PC-9 (cell line): Measurements from ENCODE around the gene C1orf232. TPM values are rescaled to one million over a fixed set of nuclear protein-coding genes. Genes with fewer than 3 reads are reported as not detected.

ENCODE experiments used
- BruUV-seq: library from RNA; stranded (reverse); fragments of 400-500 nt; replicated peaks from 2 replicates; lab custom pipeline; 2021; lab: Mats Ljungman, UMichigan
- CTCF ChIA-PET: fragments of 300-600 bp; sonication (Branson Sonifier 250); formaldehyde crosslinking; loops from one replicate; lab custom pipeline; 2022; ENCODE audit warnings: antibody characterized with exemption; lab: Charles Lee
- POLR2A ChIA-PET: fragments of 300-600 bp; sonication (Branson Sonifier 250); formaldehyde crosslinking; loops from one replicate; lab custom pipeline; 2022; ENCODE audit warnings: antibody characterized with exemption; ENCODE audit not compliant: unreplicated experiment; lab: Charles Lee
- DNase-seq, 2 experiments: peaks; one replicate each; pipeline versions ENCODE4 v3.0.0 to v3.0.0-alpha.2; 2015 to 2022; ENCODE audit warnings: mixed read lengths in 1 of 2
- H2AFZ ChIP-seq: fragments of 200-600 bp; sonication (generic); 2 replicates; pipeline ENCODE4 v1.8.1; 2017; ENCODE audit warnings: antibody characterized with exemption
- H3F3A ChIP-seq: fragments of 200-600 bp; sonication (generic); 2 replicates; pipeline ENCODE4 v1.8.1; 2017; ENCODE audit warnings: antibody characterized with exemption, mild to moderate bottlenecking, low read depth; ENCODE audit not compliant: insufficient read depth
- H3K27ac ChIP-seq: fragments of 200-600 bp; sonication (generic); 2 replicates; pipeline ENCODE4 v1.6.1; 2016; ENCODE audit warnings: mixed run types
- H3K27me3 ChIP-seq: fragments of 200-600 bp; sonication (generic); 2 replicates; pipeline ENCODE4 v1.6.1; 2016; ENCODE audit warnings: low read depth, mixed run types; ENCODE audit not compliant: insufficient read depth
- H3K36me3 ChIP-seq: fragments of 200-600 bp; sonication (generic); 2 replicates; pipeline ENCODE4 v1.6.1; 2016; ENCODE audit warnings: low read depth, mixed run types
- H3K4me1 ChIP-seq: fragments of 200-600 bp; sonication (generic); replicated peaks from 2 replicates; pipeline ENCODE4 v1.6.1; 2016; ENCODE audit warnings: mixed run types; ENCODE audit not compliant: insufficient read depth
- H3K4me2 ChIP-seq: fragments of 200-600 bp; sonication (generic); 2 replicates; pipeline ENCODE4 v1.6.1; 2017; ENCODE audit warnings: mixed run types
- H3K4me3 ChIP-seq: fragments of 200-600 bp; sonication (generic); 2 replicates; pipeline ENCODE4 v1.6.1; 2016; ENCODE audit warnings: mixed run types
- H3K79me2 ChIP-seq: fragments of 200-600 bp; sonication (generic); 2 replicates; pipeline ENCODE4 v1.6.1; 2017; ENCODE audit warnings: low read depth, mixed run types
- H3K9me2 ChIP-seq: fragments of 200-600 bp; sonication (generic); 2 replicates; pipeline ENCODE4 v1.8.1; 2017; ENCODE audit warnings: mild to moderate bottlenecking; ENCODE audit not compliant: insufficient read depth
- H3K9me3 ChIP-seq: fragments of 200-600 bp; sonication (generic); 2 replicates; pipeline ENCODE4 v1.8.1; 2016; ENCODE audit warnings: low read depth; ENCODE audit not compliant: insufficient read depth
- H4K20me1 ChIP-seq: fragments of 200-600 bp; sonication (generic); 2 replicates; pipeline ENCODE4 v1.8.1; 2017; ENCODE audit not compliant: insufficient read depth
- CTCF ChIP-seq: fragments of 200-600 bp; sonication (generic); conservative IDR thresholded peaks from 2 replicates; pipeline ENCODE4 v1.6.1; 2017; ENCODE audit warnings: mixed run types, antibody characterized with exemption, mild to moderate bottlenecking, moderate library complexity
- EZH2 ChIP-seq: fragments of 200-600 bp; sonication (generic); IDR thresholded peaks from 2 replicates; pipeline ENCODE4 v1.8.0; 2017; ENCODE audit warnings: antibody characterized with exemption, low read depth
- intact Hi-C: fragments of 100-400 bp; cut with micrococcal nuclease; formaldehyde crosslinking; loops from one replicate; pipeline ENCODE4 v1.10.0; 2022; ENCODE audit not compliant: unreplicated experiment
- total RNA-seq: library from RNA; stranded (reverse); gene quantifications from 2 replicates; pipeline ENCODE4 v1.2.3, GENCODE V29; 2021

The C1orf232 gene
- total RNA-seq, 1 experiment from 2014 or later, result not detected

GRCh38 chr1:26177182-26177684 lies 8.5 kb upstream of the C1orf232 start, which contains the start of gene CNKSR1:
Gene CNKSR1 (plus strand): TSS chr1:26177491. CDS start chr1:26177548, 57 bp downstream.
- Histone ChIP-seq H3K4me3 (peak within 1 kb of the TSS; percentile 67), H3K36me3 (no peaks in the 10 kb centered on the region; the same call in 1 of the 2 replicates), H3K9me3 (no peaks in the 10 kb centered on the region), H2AFZ (peak within 1 kb of the TSS; percentile 84), H3K27ac (peak within 1 kb of the TSS; percentile 64), H3K4me2 (peak within 1 kb of the TSS; percentile 91), H4K20me1 (no peaks in the 10 kb centered on the region), H3F3A (peaks cover 40% of the 10 kb centered on the region), H3K27me3 (no peaks in the 10 kb centered on the region), H3K4me1 (peaks cover 21% of the 10 kb centered on the region), H3K9me2 (no peaks in the 10 kb centered on the region), H3K79me2 (peaks cover 14% of the 10 kb centered on the region)
- TF ChIP-seq EZH2, result no peak
- TF ChIP-seq CTCF, result peak; percentile 71
- CTCF ChIA-PET, result interaction anchor here (0.5 to 1.1 kb wide), 5 partner anchors 33 to 751 kb away, joined by 3 to 7 read pairs (median 5); partner anchors contain the start of genes CEP85 and PAFAH2
- peak; percentile 88 to 89 for DNase-seq
- intact Hi-C loops, result loop anchor here (1.0 to 10.0 kb wide), 2 partner anchors 57 to 238 kb away; partner anchors contain the start of genes CEP85 and LIN28A
- BruUV-seq, result no TSS peak
- POLR2A ChIA-PET, result interaction anchor here (0.5 to 0.6 kb wide), 4 partner anchors 8 to 328 kb away, joined by 3 to 8 read pairs (median 4); partner anchors contain the start of gene ZNF593

GRCh38 chr1:26175346-26175745 lies 6.6 kb upstream of the C1orf232 start:
- intact Hi-C loops, result loop anchor here (10.0 kb wide), 1 partner anchor 239 kb away; the partner anchor contains the start of gene LIN28A
- no peak for DNase-seq
- H3K79me2 ChIP-seq, result peaks cover 25% of the 10 kb centered on the region
- POLR2A ChIA-PET, result interaction anchor here (0.5 kb wide), 1 partner anchor 148 kb away, joined by 3 read pairs; no protein-coding TSS in a partner anchor
- no peak overlapping the region for H3K27ac ChIP-seq
- CTCF ChIA-PET, result no interaction called here
- no peaks in the 10 kb centered on the region for H4K20me1 ChIP-seq
- TF ChIP-seq CTCF, result no peak
- no peak for TF ChIP-seq EZH2
- no peaks in the 10 kb centered on the region for H3K9me2 ChIP-seq
- H3K9me3 ChIP-seq, result no peaks in the 10 kb centered on the region
- H3K27me3 ChIP-seq, result no peaks in the 10 kb centered on the region
- H3F3A ChIP-seq, result peaks cover 31% of the 10 kb centered on the region
- peaks cover 17% of the 10 kb centered on the region for H3K4me1 ChIP-seq
- no peak overlapping the region for H3K4me2 ChIP-seq
- BruUV-seq, result no TSS peak
- no peaks in the 10 kb centered on the region for H3K36me3 ChIP-seq
- no peak overlapping the region for H2AFZ ChIP-seq
- H3K4me3 ChIP-seq, result no peak overlapping the region

- peak within 1 kb of the TSS; percentile 99 for H3K4me3 ChIP-seq
- H2AFZ ChIP-seq, result no peak within 1 kb of the TSS
- no peaks in the 10 kb centered on the region for H4K20me1 ChIP-seq
- peak within 1 kb of the TSS; percentile 96 for H3K4me2 ChIP-seq
- H3K9me2 ChIP-seq, result no peaks in the 10 kb centered on the region
- peaks cover 18% of the 10 kb centered on the region; the same call in 1 of the 2 replicates for H3F3A ChIP-seq
- no TSS peak for BruUV-seq
- DNase-seq, result no peak
- POLR2A ChIA-PET, result no interaction called here
- no peak within 1 kb of the TSS for H3K27ac ChIP-seq
- no peaks in the 10 kb centered on the region for H3K36me3 ChIP-seq
- H3K4me1 ChIP-seq, result peaks cover 6% of the 10 kb centered on the region; the same call in 1 of the 2 replicates
- H3K27me3 ChIP-seq, result no peaks in the 10 kb centered on the region
- CTCF ChIA-PET, result no interaction called here
- TF ChIP-seq EZH2 (no peak), CTCF (no peak)
- H3K9me3 ChIP-seq, result no peaks in the 10 kb centered on the region
- intact Hi-C loops, result loop anchor here (10.0 kb wide), 1 partner anchor 243 kb away; the partner anchor contains the start of gene LIN28A
- peaks cover 16% of the 10 kb centered on the region for H3K79me2 ChIP-seq
Observed at GRCh38 chr1:26171084-26172072, 2.6 kb upstream of the C1orf232 start, which contains the start of gene ZNF593OS. Gene ZNF593OS (minus strand): TSS chr1:26171832. CDS start chr1:26171661, 171 bp downstream.
